Effector memory CD4-positive, alpha-beta T cell (primary cell): ENCODE measurements around the gene ITM2C.

ENCODE experiments used
- DNase-seq, 3 donors: peaks; one replicate each; pipeline ENCODE4 v3.0.0-alpha.2; 2020
- H3K27ac ChIP-seq: 2 replicates; pipeline ENCODE4 v1.7.0; 2013; ENCODE audit warnings: mild to moderate bottlenecking, low read length, moderate library complexity; ENCODE audit not compliant: insufficient read depth, poor library complexity, severe bottlenecking
- H3K27me3 ChIP-seq: replicated peaks from 2 replicates; pipeline ENCODE4 v1.7.0; 2013; ENCODE audit warnings: mild to moderate bottlenecking, low read length; ENCODE audit not compliant: insufficient read depth, control insufficient read depth, poor library complexity, severe bottlenecking
- H3K36me3 ChIP-seq: 2 replicates; pipeline ENCODE4 v1.7.0; 2013; ENCODE audit warnings: mild to moderate bottlenecking, low read length, moderate library complexity; ENCODE audit not compliant: control insufficient read depth, insufficient read depth
- H3K4me1 ChIP-seq: 2 replicates; pipeline ENCODE4 v1.7.0; 2013; ENCODE audit warnings: low read length, mild to moderate bottlenecking; ENCODE audit not compliant: control insufficient read depth, insufficient read depth, poor library complexity, severe bottlenecking
- H3K4me3 ChIP-seq: 2 replicates; pipeline ENCODE4 v1.7.0; 2013; ENCODE audit warnings: low read length, low read depth, mild to moderate bottlenecking; ENCODE audit not compliant: insufficient read depth, poor library complexity, severe bottlenecking
- H3K9me3 ChIP-seq: 2 replicates; pipeline ENCODE4 v1.7.0; 2013; ENCODE audit warnings: mild to moderate bottlenecking, low read length, moderate library complexity; ENCODE audit not compliant: control insufficient read depth

The ITM2C gene

DNA sequence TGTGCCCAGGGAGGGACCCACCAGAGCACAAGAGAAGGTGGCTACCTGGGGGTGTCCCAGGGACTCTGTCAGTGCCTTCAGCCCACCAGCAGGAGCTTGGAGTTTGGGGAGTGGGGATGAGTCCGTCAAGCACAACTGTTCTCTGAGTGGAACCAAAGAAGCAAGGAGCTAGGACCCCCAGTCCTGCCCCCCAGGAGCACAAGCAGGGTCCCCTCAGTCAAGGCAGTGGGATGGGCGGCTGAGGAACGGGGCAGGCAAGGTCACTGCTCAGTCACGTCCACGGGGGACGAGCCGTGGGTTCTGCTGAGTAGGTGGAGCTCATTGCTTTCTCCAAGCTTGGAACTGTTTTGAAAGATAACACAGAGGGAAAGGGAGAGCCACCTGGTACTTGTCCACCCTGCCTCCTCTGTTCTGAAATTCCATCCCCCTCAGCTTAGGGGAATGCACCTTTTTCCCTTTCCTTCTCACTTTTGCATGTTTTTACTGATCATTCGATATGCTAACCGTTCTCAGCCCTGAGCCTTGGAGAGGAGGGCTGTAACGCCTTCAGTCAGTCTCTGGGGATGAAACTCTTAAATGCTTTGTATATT lies 14.0 kb downstream of the ITM2C start:
- Histone ChIP-seq H3K4me3 (no peak overlapping the region), H3K9me3 (no peaks in the 10 kb centered on the region), H3K27me3 (no peaks in the 10 kb centered on the region), H3K36me3 (peaks cover 14% of the 10 kb centered on the region), H3K27ac (no peak overlapping the region), H3K4me1 (peaks cover 3% of the 10 kb centered on the region)
- DNase-seq: no peak

DNA sequence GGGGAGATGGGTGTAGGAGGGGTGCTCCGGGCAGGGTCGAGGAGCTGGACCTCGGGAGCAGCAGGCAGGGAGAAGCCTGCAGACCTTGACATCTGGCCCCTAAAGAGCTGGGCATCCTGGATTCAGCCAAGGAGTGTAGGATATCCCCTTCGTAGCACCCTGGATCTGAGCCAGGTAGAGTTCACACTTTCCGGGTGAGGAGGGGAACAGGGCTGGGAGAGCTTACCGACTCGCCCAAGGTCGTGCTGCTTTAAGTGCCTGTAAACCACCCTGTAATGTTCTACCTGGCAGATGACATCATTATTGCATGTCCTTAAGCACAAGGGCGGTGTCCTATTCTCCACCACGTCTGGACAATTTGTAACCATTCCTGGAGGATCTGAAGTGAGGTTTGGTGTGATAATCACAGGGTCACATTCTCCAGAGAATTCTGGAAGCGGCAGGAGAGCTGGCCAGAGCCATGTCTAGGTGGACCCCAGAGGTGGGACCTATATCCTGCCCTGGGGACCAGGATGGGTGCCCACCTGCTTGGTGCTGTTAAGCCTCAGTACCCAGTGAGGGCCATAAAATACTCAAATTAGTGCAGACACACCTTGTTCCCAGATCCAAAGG lies 14.6 kb downstream of the ITM2C start:
- no peak for DNase-seq
- Histone ChIP-seq H3K36me3 (peaks cover 14% of the 10 kb centered on the region), H3K27me3 (no peaks in the 10 kb centered on the region), H3K4me1 (no peaks in the 10 kb centered on the region), H3K4me3 (no peak overlapping the region), H3K27ac (no peak overlapping the region), H3K9me3 (no peaks in the 10 kb centered on the region)

DNA sequence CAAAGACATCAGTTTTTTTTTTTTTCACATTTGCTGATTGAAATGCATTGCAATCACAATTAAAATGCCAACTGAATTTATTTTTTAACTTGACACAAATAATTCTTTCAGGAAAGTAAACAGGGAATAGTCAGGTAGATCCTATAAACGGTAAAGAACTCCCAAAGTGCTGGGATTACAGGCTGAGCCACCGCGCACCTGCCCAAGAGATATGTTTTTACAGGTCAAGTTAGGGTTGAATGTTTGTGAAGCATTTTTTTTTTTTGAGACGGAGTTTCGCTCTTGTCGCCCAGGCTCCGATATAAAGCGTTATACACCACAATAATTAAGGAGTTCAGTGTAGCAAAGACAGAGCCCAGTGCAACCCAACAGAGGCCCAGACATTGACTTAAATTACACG lies 15.1 kb downstream of the ITM2C start:
- no peak overlapping the region for H3K27ac ChIP-seq
- peaks cover 14% of the 10 kb centered on the region for H3K36me3 ChIP-seq
- no peaks in the 10 kb centered on the region for H3K27me3 ChIP-seq
- no peak for DNase-seq
- no peak overlapping the region for H3K4me3 ChIP-seq
- H3K4me1 ChIP-seq: no peaks in the 10 kb centered on the region
- no peaks in the 10 kb centered on the region for H3K9me3 ChIP-seq

- Histone ChIP-seq H3K27ac (no peak overlapping the region), H3K36me3 (peaks cover 10% of the 10 kb centered on the region), H3K4me3 (no peak overlapping the region), H3K9me3 (no peaks in the 10 kb centered on the region), H3K4me1 (no peaks in the 10 kb centered on the region), H3K27me3 (no peaks in the 10 kb centered on the region)
- DNase-seq: no peak
These were observed 17.1 kb downstream of the ITM2C start for GRCh38 chr2:230881840-230882239.

GRCh38 chr2:230885463-230886130 lies 20.9 kb downstream of the ITM2C start:
- H3K27ac ChIP-seq: no peak overlapping the region

DNA sequence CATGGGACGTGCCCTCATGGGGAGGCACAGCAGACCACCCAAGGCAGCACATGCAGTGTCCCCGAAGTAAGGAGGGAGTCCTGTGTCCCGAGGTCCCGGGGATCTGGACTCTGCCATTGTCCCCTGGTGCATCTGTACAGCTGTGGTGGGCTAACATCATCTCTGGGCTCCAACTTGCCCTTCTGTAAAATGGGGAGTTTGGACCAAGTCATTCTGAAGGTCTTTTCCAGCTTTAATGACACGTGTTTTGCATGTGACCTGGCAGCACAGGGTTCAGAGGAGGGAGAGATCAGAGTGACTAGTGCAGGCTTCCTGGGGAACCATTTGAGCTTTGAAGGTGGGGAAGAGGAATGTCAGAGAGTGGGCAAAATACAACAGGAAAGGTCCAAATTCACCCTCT lies 21.5 kb downstream of the ITM2C start:
- DNase-seq: no peak
- no peaks in the 10 kb centered on the region for H3K4me1 ChIP-seq
- no peaks in the 10 kb centered on the region for H3K27me3 ChIP-seq
- H3K9me3 ChIP-seq: no peaks in the 10 kb centered on the region
- H3K36me3 ChIP-seq: no peaks in the 10 kb centered on the region
- no peak overlapping the region for H3K4me3 ChIP-seq
- no peak overlapping the region for H3K27ac ChIP-seq

More at GRCh38 chr2:230885463-230886130, 20.9 kb downstream of the ITM2C start:
- no peaks in the 10 kb centered on the region for H3K4me1 ChIP-seq
- H3K4me3 ChIP-seq: no peak overlapping the region
- no peaks in the 10 kb centered on the region for H3K9me3 ChIP-seq
- no peaks in the 10 kb centered on the region for H3K36me3 ChIP-seq
- no peak for DNase-seq
- H3K27me3 ChIP-seq: no peaks in the 10 kb centered on the region

DNA sequence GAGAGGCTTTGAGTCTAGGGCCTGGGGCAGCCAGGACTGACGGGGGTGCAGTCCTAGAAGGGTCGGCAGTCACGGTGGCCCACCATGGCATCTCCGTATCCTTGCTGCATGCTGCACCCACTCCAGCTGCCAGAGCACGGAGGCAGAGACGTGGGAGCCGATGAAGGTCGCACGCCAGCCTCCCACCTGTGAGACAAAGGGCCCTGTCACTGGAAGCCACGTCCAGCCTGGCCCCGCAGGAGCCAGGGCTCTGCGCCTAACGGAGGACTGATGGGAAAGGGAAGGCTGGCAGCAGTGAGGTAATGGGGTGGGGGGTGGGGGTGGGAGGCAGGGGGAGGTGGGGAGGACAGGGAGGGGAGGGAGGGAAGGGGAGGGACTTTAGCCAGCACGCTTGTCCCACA lies 21.9 kb downstream of the ITM2C start:
- no peak overlapping the region for H3K27ac ChIP-seq

GRCh38 chr2:230887342-230887741 lies 22.6 kb downstream of the ITM2C start:
- Histone ChIP-seq H3K36me3 (no peaks in the 10 kb centered on the region), H3K4me1 (no peaks in the 10 kb centered on the region), H3K27me3 (no peaks in the 10 kb centered on the region), H3K9me3 (no peaks in the 10 kb centered on the region), H3K4me3 (no peak overlapping the region), H3K27ac (no peak overlapping the region)
- DNase-seq: no peak

More for the DNA sequence above, 21.9 kb downstream of the ITM2C start:
- Histone ChIP-seq H3K4me3 (no peak overlapping the region), H3K9me3 (no peaks in the 10 kb centered on the region), H3K27me3 (no peaks in the 10 kb centered on the region), H3K4me1 (no peaks in the 10 kb centered on the region), H3K36me3 (no peaks in the 10 kb centered on the region)
- no peak for DNase-seq

GRCh38 chr2:230888824-230889400 lies 24.2 kb downstream of the ITM2C start:
- H3K36me3 ChIP-seq: no peaks in the 10 kb centered on the region
- DNase-seq: no peak
- H3K27ac ChIP-seq: no peak overlapping the region
- no peaks in the 10 kb centered on the region for H3K4me1 ChIP-seq
- H3K27me3 ChIP-seq: no peaks in the 10 kb centered on the region
- H3K9me3 ChIP-seq: no peaks in the 10 kb centered on the region
- no peak overlapping the region for H3K4me3 ChIP-seq
